Uterus (tissue), 4 donors: ENCODE measurements around the gene PRSS12. TPM values are rescaled to one million over a fixed set of nuclear protein-coding genes. Genes with fewer than 3 reads are reported as not detected.
"Not testable (repeated sequence)": the region's sequence is repeated elsewhere in the genome, so short reads cannot be mapped to it uniquely, and the experiment has no call there.

ENCODE experiments used
- DNase-seq, 2 donors: peaks; one replicate each; pipeline ENCODE4 v3.0.0-alpha.2; 2019 to 2020
- H3K27ac ChIP-seq, 2 donors: fragments of 200-600 bp; sonication (generic); 1 replicate in 1 of 2; 2 replicates in 1 of 2; pipeline ENCODE4 v1.5.1; 2016 to 2018
- H3K27me3 ChIP-seq, 2 donors: fragments of 200-600 bp; sonication (generic); one replicate each; pipeline ENCODE4 v1.5.1; 2018 to 2019; ENCODE audit warnings: control low read depth in 1 of 2
- H3K36me3 ChIP-seq, 2 donors: fragments of 200-600 bp; sonication (generic); one replicate each; pipeline ENCODE4 v1.5.1; 2019; ENCODE audit warnings: control low read depth in 1 of 2
- H3K4me1 ChIP-seq, 2 donors: fragments of 200-600 bp; sonication (generic); one replicate each; pipeline ENCODE4 v1.5.1; 2018 to 2019; ENCODE audit warnings: control low read depth in 1 of 2
- H3K4me3 ChIP-seq, 2 donors: fragments of 200-600 bp; sonication (generic); 1 replicate in 1 of 2; 2 replicates in 1 of 2; pipeline ENCODE4 v1.5.1; 2018 to 2019; ENCODE audit warnings: mild to moderate bottlenecking in 1 of 2
- H3K9me3 ChIP-seq, 2 donors: fragments of 200-600 bp; sonication (generic); one replicate each; pipeline ENCODE4 v1.5.1; 2019; ENCODE audit warnings: control low read depth in 1 of 2
- POLR2A ChIP-seq, 2 donors: fragments of 450-650 bp; IDR thresholded peaks; one replicate each; pipeline ENCODE4 v1.6.1; 2016; ENCODE audit warnings: antibody characterized with exemption in 2 of 2, mild to moderate bottlenecking in 1 of 2, moderate library complexity in 1 of 2
- intact Hi-C: fragments of 100-400 bp; cut with DNase I; formaldehyde crosslinking; loops from one replicate; pipeline ENCODE4 v1.15.1; 2023; ENCODE audit warnings: low total_unique reads
- total RNA-seq, 4 donors: library from RNA; depleted of rRNA in 3 of 4; stranded (reverse); fragments of >200 nt in 3 of 4; gene quantifications; one replicate each; pipeline versions ENCODE4 v1.1.0 to v1.2.4, GENCODE V29; 2014 to 2023
- TF ChIP-seq, protein P1 (sequence below), 4 experiments: fragments of 200-600 bp in 2 of 4; fragments of 450-650 bp in 2 of 4; sonication (generic) in 2 of 4; IDR thresholded peaks; one replicate each; pipeline ENCODE4 v1.5.1; 2016 to 2019; ENCODE audit warnings: antibody characterized with exemption in 4 of 4, mild to moderate bottlenecking in 2 of 4, moderate library complexity in 1 of 4
- donor health status: DM: yes; HTN: yes; CAD: no.

PRSS12 gene
- total RNA-seq, 4 donors from 2014 or later, result 0.15 to 52.1 (median 7.2) TPM

DNA sequence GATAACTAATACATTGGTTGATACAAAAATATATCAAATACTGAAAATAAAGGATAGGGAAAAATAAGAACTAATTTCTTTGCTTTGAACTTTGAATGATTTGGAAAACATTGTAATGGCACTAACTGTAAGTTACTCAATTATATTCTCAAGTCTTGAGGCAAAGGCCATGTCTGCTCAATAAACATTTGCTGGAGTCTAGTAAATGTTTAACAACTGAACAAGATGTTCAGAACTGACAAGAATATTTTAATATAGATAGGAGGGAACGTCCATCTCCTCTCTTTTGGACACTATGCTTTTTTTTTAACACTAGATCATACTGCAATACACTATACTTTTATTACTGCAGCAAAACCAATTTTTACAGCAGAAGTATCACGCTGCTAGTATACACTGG, 76.2 kb downstream of the PRSS12 start:
- Histone ChIP-seq H3K4me1 (peaks cover 0 to 5% of the 10 kb centered on the region in 2 donors), H3K27ac (no peak overlapping the region), H3K27me3 (no peaks in the 10 kb centered on the region), H3K36me3 (no peaks in the 10 kb centered on the region), H3K9me3 (no peaks in the 10 kb centered on the region), H3K4me3 (no peak overlapping the region)
- no peak for DNase-seq
- TF ChIP-seq, protein P1, sequence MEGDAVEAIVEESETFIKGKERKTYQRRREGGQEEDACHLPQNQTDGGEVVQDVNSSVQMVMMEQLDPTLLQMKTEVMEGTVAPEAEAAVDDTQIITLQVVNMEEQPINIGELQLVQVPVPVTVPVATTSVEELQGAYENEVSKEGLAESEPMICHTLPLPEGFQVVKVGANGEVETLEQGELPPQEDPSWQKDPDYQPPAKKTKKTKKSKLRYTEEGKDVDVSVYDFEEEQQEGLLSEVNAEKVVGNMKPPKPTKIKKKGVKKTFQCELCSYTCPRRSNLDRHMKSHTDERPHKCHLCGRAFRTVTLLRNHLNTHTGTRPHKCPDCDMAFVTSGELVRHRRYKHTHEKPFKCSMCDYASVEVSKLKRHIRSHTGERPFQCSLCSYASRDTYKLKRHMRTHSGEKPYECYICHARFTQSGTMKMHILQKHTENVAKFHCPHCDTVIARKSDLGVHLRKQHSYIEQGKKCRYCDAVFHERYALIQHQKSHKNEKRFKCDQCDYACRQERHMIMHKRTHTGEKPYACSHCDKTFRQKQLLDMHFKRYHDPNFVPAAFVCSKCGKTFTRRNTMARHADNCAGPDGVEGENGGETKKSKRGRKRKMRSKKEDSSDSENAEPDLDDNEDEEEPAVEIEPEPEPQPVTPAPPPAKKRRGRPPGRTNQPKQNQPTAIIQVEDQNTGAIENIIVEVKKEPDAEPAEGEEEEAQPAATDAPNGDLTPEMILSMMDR (IDR thresholded peaks at IDR 0.05), result no peak
- TF ChIP-seq POLR2A (IDR thresholded peaks at IDR 0.05), result no peak
- intact Hi-C loops, result no loop called here

DNA sequence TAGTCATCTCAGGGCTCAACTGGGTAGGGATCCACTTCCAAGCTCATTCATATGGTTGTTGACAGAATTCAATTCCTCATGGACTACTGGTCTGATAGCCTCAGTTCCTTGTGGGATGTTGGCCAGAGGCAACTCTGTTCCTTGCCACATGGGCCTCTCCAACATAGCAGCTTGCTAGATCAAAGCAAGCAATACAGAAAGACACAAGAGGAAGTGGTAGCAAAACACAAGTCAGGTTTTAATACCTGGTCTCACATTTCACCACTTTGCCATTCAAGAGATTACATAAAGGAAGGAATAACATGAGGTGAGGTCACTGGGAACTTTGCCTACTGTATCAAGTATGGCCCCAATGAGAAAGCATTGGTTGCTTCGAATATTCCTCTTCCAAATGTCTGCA, 79.2 kb downstream of the PRSS12 start:
- Histone ChIP-seq H3K36me3 (no peaks in the 10 kb centered on the region), H3K4me1 (no peaks in the 10 kb centered on the region), H3K27ac (no peak overlapping the region), H3K9me3 (no peaks in the 10 kb centered on the region), H3K27me3 (no peaks in the 10 kb centered on the region), H3K4me3 (no peak overlapping the region)
- no peak for TF ChIP-seq POLR2A (IDR thresholded peaks at IDR 0.05)
- TF ChIP-seq, protein P1 (IDR thresholded peaks at IDR 0.05), result no peak
- DNase-seq, result no peak
- intact Hi-C loops, result no loop called here

GRCh38 chr4:118271788-118272187, 81.0 kb downstream of the PRSS12 start:
- Histone ChIP-seq H3K27me3 (no peaks in the 10 kb centered on the region), H3K4me3 (no peak overlapping the region), H3K9me3 (no peaks in the 10 kb centered on the region), H3K27ac (no peak overlapping the region), H3K4me1 (no peaks in the 10 kb centered on the region), H3K36me3 (no peaks in the 10 kb centered on the region)
- TF ChIP-seq, protein P1 (IDR thresholded peaks at IDR 0.05), result no peak
- TF ChIP-seq POLR2A (IDR thresholded peaks at IDR 0.05), result no peak
- intact Hi-C loops, result no loop called here
- no peak for DNase-seq

- Histone ChIP-seq H3K36me3 (no peaks in the 10 kb centered on the region), H3K9me3 (no peaks in the 10 kb centered on the region), H3K4me1 (no peaks in the 10 kb centered on the region), H3K4me3 (no peak overlapping the region), H3K27me3 (no peaks in the 10 kb centered on the region), H3K27ac (no peak overlapping the region)
- intact Hi-C loops, result no loop called here
- DNase-seq, result no peak
- TF ChIP-seq, protein P1 (IDR thresholded peaks at IDR 0.05), result peak; percentile 28 to 54 (median 36)
- no peak for TF ChIP-seq POLR2A (IDR thresholded peaks at IDR 0.05)
Observed at GRCh38 chr4:118270492-118270891, 82.3 kb downstream of the PRSS12 start.

DNA sequence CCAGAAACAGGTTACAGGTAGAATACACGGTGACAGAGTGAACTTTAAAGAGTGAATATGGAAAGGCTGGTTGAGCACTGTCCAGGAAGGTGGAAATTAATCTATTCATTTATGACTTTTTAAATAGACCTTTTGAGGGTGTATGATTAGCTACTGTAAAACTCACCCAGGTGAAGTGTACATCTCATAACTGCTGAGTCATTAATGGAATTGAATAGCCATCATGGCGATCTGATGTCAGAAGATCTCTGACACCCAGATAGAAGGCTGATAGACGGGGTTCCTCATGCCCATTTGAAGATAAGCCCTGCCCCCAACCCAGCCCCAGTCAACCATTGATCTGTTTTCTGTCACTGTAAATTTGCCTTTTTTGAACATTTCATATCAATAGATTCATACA, 84.0 kb downstream of the PRSS12 start:
- no peaks in the 10 kb centered on the region for H3K9me3 ChIP-seq
- no peaks in the 10 kb centered on the region for H3K27me3 ChIP-seq
- H3K4me1 ChIP-seq, result no peaks in the 10 kb centered on the region
- no peak for TF ChIP-seq POLR2A (IDR thresholded peaks at IDR 0.05)
- TF ChIP-seq, protein P1 (IDR thresholded peaks at IDR 0.05), result no peak
- no peak overlapping the region for H3K4me3 ChIP-seq
- H3K27ac ChIP-seq, result no peak overlapping the region
- no peaks in the 10 kb centered on the region for H3K36me3 ChIP-seq
- no peak for DNase-seq
- intact Hi-C loops, result no loop called here

GRCh38 chr4:118266145-118266496, 86.7 kb downstream of the PRSS12 start:
- H3K36me3 ChIP-seq, H3K4me1 ChIP-seq, H3K27me3 ChIP-seq, intact Hi-C loops, H3K4me3 ChIP-seq, H3K9me3 ChIP-seq, H3K27ac ChIP-seq, DNase-seq: not testable (repeated sequence)
